Activated CD4-positive, alpha-beta T cell treated with anti-CD3 and anti-CD28 coated beads, Interleukin-2, amount 50 U/mL, for 1 hour (primary cell): ENCODE results near the gene LRRC23.
A peak's percentile ranks its signal among the peaks of the same experiment; 100 is the strongest.
"Not testable (repeated sequence)": the region's sequence is repeated elsewhere in the genome, so short reads cannot be mapped to it uniquely, and the experiment has no call there.

ENCODE experiments used
- DNase-seq: peaks from one replicate; pipeline ENCODE4 v3.0.0-alpha.2; 2020

Gene LRRC23

GRCh38 chr12:6905414-6906040, 905 bp downstream of the LRRC23 start:
- no peak for DNase-seq

- not testable (repeated sequence) for DNase-seq
Measured at GRCh38 chr12:6908141-6908540, 3.5 kb downstream of the LRRC23 start.

GRCh38 chr12:6909421-6910145, 5.0 kb downstream of the LRRC23 start:
- no peak for DNase-seq

- no peak for DNase-seq
Measured at GRCh38 chr12:6912164-6912935, 7.7 kb downstream of the LRRC23 start.

GRCh38 chr12:6914246-6914946, 9.8 kb downstream of the LRRC23 start, which contains the start of gene ENO2:
Gene ENO2 (plus strand): TSS chr12:6914580. CDS start chr12:6915833, 1,253 bp downstream.
- DNase-seq: peak; percentile 88

- no peak for DNase-seq
Measured at GRCh38 chr12:6914947-6915788, 10.5 kb downstream of the LRRC23 start.

GRCh38 chr12:6915789-6916285, 11.2 kb downstream of the LRRC23 start:
- DNase-seq: no peak

GRCh38 chr12:6916426-6917200, 12.0 kb downstream of the LRRC23 start:
- no peak for DNase-seq

GRCh38 chr12:6917491-6918231, 13.0 kb downstream of the LRRC23 start:
- DNase-seq: no peak

- DNase-seq: no peak
Measured at GRCh38 chr12:6919588-6919987, 15.0 kb downstream of the LRRC23 start.

GRCh38 chr12:6921539-6921938, 16.9 kb downstream of the LRRC23 start:
- no peak for DNase-seq

- DNase-seq: no peak
Measured at GRCh38 chr12:6921996-6922946, 17.6 kb downstream of the LRRC23 start.

GRCh38 chr12:6923003-6923732, 18.5 kb downstream of the LRRC23 start:
- no peak for DNase-seq

- no peak for DNase-seq
Measured at GRCh38 chr12:6923851-6924250, 19.2 kb downstream of the LRRC23 start.

GRCh38 chr12:6925239-6925539, 20.6 kb downstream of the LRRC23 start:
- no peak for DNase-seq

GRCh38 chr12:6925540-6926279, 21.1 kb downstream of the LRRC23 start:
- DNase-seq: no peak

GRCh38 chr12:6927379-6928021, 22.9 kb downstream of the LRRC23 start, which contains the start of gene ATN1:
Gene ATN1 (plus strand): TSS chr12:6927959. CDS start chr12:6934002, 6,043 bp downstream.
- DNase-seq: peak; percentile 34
